Heart left ventricle (tissue), 16 donors: ENCODE data around the gene INSR. TPM values are rescaled to one million over a fixed set of nuclear protein-coding genes. Genes with fewer than 3 reads are reported as not detected.

Experiments
- ATAC-seq, 4 donors: fragments of 200-7000 bp; cut with Tn5 transposase; one replicate each; pipeline ENCODE4 v1.9.1; 2020 to 2022; ENCODE audit warnings: moderate library complexity in 4 of 4, mild to moderate bottlenecking in 3 of 4, moderate number of reproducible peaks in 1 of 4
- DNase-seq, 5 donors: peaks; one replicate each; pipeline ENCODE4 v3.0.0-alpha.2; 2020
- H3K27ac ChIP-seq, 12 donors: fragments of 200-600 bp; sonication (generic) in 4 of 12; one replicate each; pipeline versions ENCODE4 v1.5.0 to v1.8.0; 2016 to 2022; ENCODE audit warnings: mild to moderate bottlenecking in 2 of 12
- H3K27me3 ChIP-seq, 9 donors: fragments of 200-600 bp; sonication (generic) in 2 of 9; one replicate each; pipeline versions ENCODE4 v1.5.1 to v1.8.0; 2016 to 2022; ENCODE audit warnings: mild to moderate bottlenecking in 3 of 9
- H3K36me3 ChIP-seq, 9 donors: fragments of 200-600 bp; sonication (generic) in 2 of 9; one replicate each; pipeline versions ENCODE4 v1.5.0 to v1.8.0; 2018 to 2022; ENCODE audit warnings: mild to moderate bottlenecking in 2 of 9
- H3K4me1 ChIP-seq, 12 donors: fragments of 200-600 bp; sonication (generic) in 4 of 12; one replicate each; pipeline versions ENCODE4 v1.5.0 to v1.8.0; 2016 to 2022; ENCODE audit warnings: mild to moderate bottlenecking in 3 of 12
- H3K4me3 ChIP-seq, 12 donors: fragments of 200-600 bp; sonication (generic) in 4 of 12; one replicate each; pipeline versions ENCODE4 v1.5.0 to v1.8.0; 2017 to 2022; ENCODE audit warnings: mild to moderate bottlenecking in 9 of 12, moderate library complexity in 4 of 12
- H3K9me3 ChIP-seq, 12 donors: fragments of 200-600 bp; sonication (generic) in 4 of 12; one replicate each; pipeline versions ENCODE4 v1.5.0 to v1.8.0; 2016 to 2022; ENCODE audit warnings: mild to moderate bottlenecking in 1 of 12
- CTCF ChIP-seq, 12 donors: fragments of 200-600 bp; sonication (generic) in 4 of 12; IDR thresholded peaks; one replicate each; pipeline versions ENCODE4 v1.5.0 to v1.8.0; 2018 to 2022; ENCODE audit warnings: antibody characterized with exemption in 12 of 12, mild to moderate bottlenecking in 5 of 12
- POLR2A ChIP-seq, 2 donors: fragments of 450-650 bp; IDR thresholded peaks; one replicate each; pipeline ENCODE4 v1.6.1; 2017; ENCODE audit warnings: antibody characterized with exemption in 2 of 2, mild to moderate bottlenecking in 2 of 2, moderate library complexity in 2 of 2
- WGBS, 4 donors: extraction: QIAGEN DNeasy Blood & Tissue Kit in 2 of 4; methylation state at CpG; one replicate each; pipeline versions ENCODE4 v1.1.5 to v1.1.7; 2013 to 2018; 5-methylcytosine and 5-hydroxymethylcytosine counted together
- intact Hi-C, 10 donors: fragments of 100-400 bp; cut with DNase I; formaldehyde crosslinking; loops; one replicate each; pipeline versions ENCODE4 v1.11.1 to v1.14.2; 2022
- polyA plus RNA-seq, 2 donors: library from polyadenylated mRNA; stranded (reverse); fragments of 200-250 nt; gene quantifications; one replicate each; pipeline ENCODE4 v1.2.3, GENCODE V29; 2013
- total RNA-seq, 9 donors: library from RNA; depleted of rRNA in 2 of 9; stranded (reverse); fragments of >200 nt in 2 of 9; fragmentation: NEBNext Ultra II Directional in 3 of 9; extraction: Animal tissue kit (Norgen Biotek cat#: 25700) in 3 of 9; gene quantifications; one replicate each; pipeline versions ENCODE4 v1.1.0 to v1.2.4, GENCODE V29; 2016 to 2023
- donor health status: ischemic (EF 13 %, LVEDD 7.1; RV severe dilation, severe dysfunction).
- donor health status: healthy with polysubstance abuse.
- donor health status: DM: no; HTN: yes; CAD: no.
- donor health status: DM: no; HTN: no; CAD: no.
- donor health status: ischemic (EF 25% LVEDD 6.9; RV normal size, moderate dysfunction).
- donor health status: ischemic (EF 25% LVEDD 5.7; RV mildly dilated, moderate dysfunction).
- donor health status: healthy.
- donor health status: DM: yes; HTN: yes; CAD: no.
- donor health status: ischemic (EF 35%, LVEDD 5.7; RV mildly dilated, moderate dysfunction).
- donor health status: nonischemic (EF 11% LVEDD 7.7; RV severe dilation, severe dysfunction).
- donor health status: DM: yes; HTN: yes; CAD: no.
- donor health status: PGD.
- donor health status: ischemic (EF 29% LVEDD 5.4; RV normal size, mild dysfunction).
- donor health status: nonischemic (EF 23%, LVEDD 6.1; RV moderate dilation, normal function).

The INSR gene
- total and polyA plus RNA-seq, 11 donors: 28.7 to 221 (median 98.8) TPM

DNA sequence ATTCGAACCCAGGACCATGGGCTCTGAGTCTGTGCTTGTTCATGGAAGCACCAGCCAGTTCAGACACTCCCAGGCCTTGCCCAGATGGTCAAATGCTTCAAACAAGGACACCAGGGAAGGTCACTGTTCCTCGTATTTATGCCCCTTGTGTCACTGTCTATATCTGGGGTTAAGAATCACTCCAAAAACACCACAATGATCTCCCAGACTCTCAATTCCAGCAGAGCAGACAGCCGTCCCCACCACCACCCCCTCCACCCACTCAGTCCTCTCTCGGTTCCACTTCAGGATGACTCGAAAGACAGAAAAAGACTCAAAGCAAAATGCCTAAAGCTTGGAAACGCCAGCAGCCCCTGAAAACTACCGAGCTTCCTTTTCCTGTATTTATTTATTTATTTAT is 79.0 kb downstream of the INSR start:
- H3K36me3 ChIP-seq: peaks cover 0 to 4% (median 0%) of the 10 kb centered on the region in 9 donors

DNA sequence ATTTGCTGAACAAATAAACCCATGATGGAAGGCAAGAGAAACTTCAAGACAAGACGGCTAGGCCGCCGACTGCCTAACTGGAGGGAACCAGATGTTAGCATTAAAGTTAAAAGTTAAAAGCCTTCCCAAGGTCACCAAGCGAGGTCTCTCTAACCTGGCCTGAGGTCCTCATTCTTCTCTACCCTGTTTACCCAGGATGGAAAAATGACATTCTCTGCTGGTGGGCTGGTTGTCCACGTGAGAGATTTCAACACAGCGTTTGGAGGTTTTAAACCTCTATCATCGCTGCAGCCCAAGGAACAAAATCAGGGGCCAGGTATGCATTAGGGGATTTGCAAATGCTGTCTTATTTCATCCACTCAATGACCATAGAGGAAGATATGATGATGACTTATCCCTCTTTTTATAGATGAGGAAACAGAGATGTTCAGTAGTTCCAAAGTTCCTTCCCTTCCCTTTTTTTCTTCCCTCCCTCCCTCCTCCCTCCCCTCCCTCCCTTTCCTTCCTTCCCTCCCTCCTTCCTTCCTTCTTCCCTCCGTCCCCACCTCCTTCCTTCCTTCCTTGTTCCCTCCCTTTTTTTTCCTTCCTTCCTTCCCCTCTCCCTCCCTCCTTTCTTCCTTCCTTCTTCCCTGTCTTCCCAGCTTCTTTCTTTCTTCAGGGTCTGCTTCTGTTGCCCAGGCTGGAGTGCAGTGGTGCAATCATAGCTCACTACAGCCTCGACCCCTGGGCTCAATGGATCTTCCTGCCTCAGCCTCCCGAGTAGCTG is 79.7 kb downstream of the INSR start:
- TF ChIP-seq CTCF (IDR thresholded peaks at IDR 0.05): no peak
- no peak for TF ChIP-seq POLR2A (IDR thresholded peaks at IDR 0.05)
- no peak overlapping the region for H3K4me3 ChIP-seq
- H3K27me3 ChIP-seq: no peaks in the 10 kb centered on the region
- ATAC-seq: no peak
- H3K9me3 ChIP-seq: no peaks in the 10 kb centered on the region
- H3K36me3 ChIP-seq: peaks cover 0 to 4% (median 0%) of the 10 kb centered on the region in 9 donors
- intact Hi-C loops: loop anchor here in 1 of 10 donors (5.0 kb wide), 1 partner anchor 78 kb away; the partner anchor contains the start of gene INSR
- no peak for DNase-seq
- peaks cover 3 to 53% (median 31%) of the 10 kb centered on the region in 12 donors for H3K4me1 ChIP-seq
- H3K27ac ChIP-seq: peak overlapping the region in 7 of 12 donors; percentile 10 to 59 (median 46)
- WGBS, 4 donors: 80 to 87% (median 85%) methylated on average over 10 of the region's 10 CpGs

More for the DNA sequence above, 79.0 kb downstream of the INSR start:
- ATAC-seq: no peak
- Histone ChIP-seq H3K4me1 (peaks cover 3 to 48% (median 31%) of the 10 kb centered on the region in 12 donors), H3K4me3 (no peak overlapping the region), H3K9me3 (no peaks in the 10 kb centered on the region), H3K27me3 (no peaks in the 10 kb centered on the region), H3K27ac (peak overlapping the region in 7 of 12 donors; percentile 10 to 59 (median 46))
- DNase-seq: no peak
- TF ChIP-seq CTCF (IDR thresholded peaks at IDR 0.05) (no peak), POLR2A (IDR thresholded peaks at IDR 0.05) (no peak)
- intact Hi-C loops: no loop called here
- 36 to 52% (median 41%) methylated on average over 7 of the region's 7 CpGs for WGBS, 4 donors

GRCh38 chr19:7213628-7214323 is 80.4 kb downstream of the INSR start:
- WGBS, 4 donors: 86 to 90% (median 89%) methylated on average over 14 of the region's 14 CpGs
- no peak for ATAC-seq
- H3K27ac ChIP-seq: peak overlapping the region in 2 of 12 donors; percentile 13 to 46

More at GRCh38 chr19:7213628-7214323, 80.4 kb downstream of the INSR start:
- Histone ChIP-seq H3K27me3 (no peaks in the 10 kb centered on the region), H3K4me1 (peaks cover 3 to 60% (median 37%) of the 10 kb centered on the region in 12 donors), H3K9me3 (no peaks in the 10 kb centered on the region), H3K36me3 (peaks cover 0 to 2% (median 0%) of the 10 kb centered on the region in 9 donors), H3K4me3 (no peak overlapping the region)
- no peak for DNase-seq
- no peak for TF ChIP-seq CTCF (IDR thresholded peaks at IDR 0.05)
- TF ChIP-seq POLR2A (IDR thresholded peaks at IDR 0.05): no peak
- intact Hi-C loops: loop anchor here in 1 of 10 donors (5.0 kb wide), 1 partner anchor 79 kb away; the partner anchor contains the start of gene INSR
